PFSK-1 (cell line): ENCODE results near the gene SLC24A3.

Experiments used
- POLR2AphosphoS5 ChIP-seq: IDR thresholded peaks from 2 replicates; pipeline ENCODE4 v1.6.1; 2012; ENCODE audit warnings: low read depth, mild to moderate bottlenecking, control low read depth, low read length, moderate library complexity
- SIN3A ChIP-seq: IDR thresholded peaks from 2 replicates; pipeline ENCODE4 v1.6.1; 2012; ENCODE audit warnings: mild to moderate bottlenecking, low read length, moderate library complexity, borderline replicate concordance; ENCODE audit not compliant: insufficient read depth

DNA sequence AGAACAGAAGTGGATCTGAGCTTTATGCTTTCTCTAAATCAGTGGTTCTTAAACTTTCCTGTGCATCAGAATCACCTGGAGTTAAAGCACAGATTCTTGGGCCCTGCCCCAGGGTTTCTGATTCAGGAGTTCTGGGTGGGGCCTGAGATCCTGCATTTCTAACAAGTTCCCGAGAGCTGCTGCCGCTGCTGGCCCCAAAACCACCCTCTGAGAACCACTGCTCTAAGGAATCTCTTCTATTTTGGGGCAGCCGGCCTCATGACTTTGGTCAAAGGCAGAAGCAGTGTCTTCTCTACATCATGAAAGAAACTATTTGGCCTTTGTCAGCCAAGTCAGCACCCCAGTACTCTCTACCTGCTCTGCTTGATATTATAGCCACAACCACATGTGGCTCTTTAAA is 503.5 kb downstream of the SLC24A3 start:
- no peak for TF ChIP-seq POLR2AphosphoS5
- TF ChIP-seq SIN3A: no peak
